ENCODE data around the gene CRYBG1. TPM values are rescaled to one million over a fixed set of nuclear protein-coding genes. Genes with fewer than 3 reads are reported as not detected.

The CRYBG1 gene
- total RNA-seq, 1 experiment from 2014 or later, result 5.7 TPM

- Histone ChIP-seq H3K9ac (ENCODE audit: extremely low read depth, insufficient read length, low read length) (no peak overlapping the region), H3K56ac (ENCODE audit: insufficient read length, low read depth, low read length) (no peak overlapping the region), H3K4me1 (ENCODE audit: insufficient read depth, low read length) (no peaks in the 10 kb centered on the region), H4K91ac (ENCODE audit: insufficient read length, low read depth, low read length) (no peak overlapping the region), H3K4ac (ENCODE audit: low read depth, low read length) (no peak overlapping the region), H2AFZ (ENCODE audit: low read length) (no peak overlapping the region), H2AK5ac (ENCODE audit: insufficient read length, low read length) (no peak overlapping the region), H2BK120ac (ENCODE audit: low read depth, low read length, poor library complexity, severe bottlenecking) (no peak overlapping the region), H3K18ac (ENCODE audit: insufficient read length, low read depth, low read length) (no peak overlapping the region), H2BK20ac (ENCODE audit: low read depth, low read length, poor library complexity, severe bottlenecking) (no peak overlapping the region), H2BK15ac (ENCODE audit: low read depth, low read length) (no peak overlapping the region), H3K14ac (ENCODE audit: insufficient read depth, low read length) (no peak overlapping the region), H4K8ac (replicated peaks; ENCODE audit: insufficient read length, low read depth, low read length) (no peak overlapping the region), H3K79me1 (ENCODE audit: insufficient read depth, low read depth, low read length, poor library complexity, severe bottlenecking) (no peaks in the 10 kb centered on the region), H3T11ph (ENCODE audit: low read length) (no peak overlapping the region), H3K9me3 (ENCODE audit: control insufficient read depth, low read depth, low read length) (no peaks in the 10 kb centered on the region), H2BK5ac (ENCODE audit: insufficient read length, low read length) (no peak overlapping the region), H3K27me3 (ENCODE audit: insufficient read depth, low read length) (no peaks in the 10 kb centered on the region), H2BK12ac (ENCODE audit: insufficient read length, low read depth, low read length) (no peak overlapping the region), H3K23ac (ENCODE audit: insufficient read length, low read depth, low read length) (no peak overlapping the region), H3K79me2 (ENCODE audit: insufficient read depth, low read length) (no peaks in the 10 kb centered on the region), H4K20me1 (ENCODE audit: control insufficient read depth, insufficient read depth, insufficient read length) (no peaks in the 10 kb centered on the region), H3K27ac (ENCODE audit: insufficient read length, low read depth, low read length) (no peak overlapping the region), H3K4me2 (ENCODE audit: insufficient read depth, insufficient read length, low read length) (no peak overlapping the region), H3K23me2 (ENCODE audit: insufficient read length, low read depth, low read length, poor library complexity, severe bottlenecking) (no peaks in the 10 kb centered on the region), H4K5ac (ENCODE audit: insufficient read length, low read depth, low read length) (no peak overlapping the region)
- no peak for TF ChIP-seq CTCF (conservative IDR thresholded peaks at IDR 0.05)
- H3K27ac Mint-ChIP-seq, result peak overlapping the region; percentile 16 to 48 (median 19); a peak in 4 of 7 replicates
- H3K4me3 Mint-ChIP-seq, result no peak overlapping the region
- no peak for DNase-seq
- H3K9me3 Mint-ChIP-seq, result no peaks in the 10 kb centered on the region
- WGBS (ENCODE audit: extremely low coverage, insufficient read length, low lambda C conversion rate), result no CpG with 5 or more reads among the region's 5 CpGs
- H3K27me3 Mint-ChIP-seq (ENCODE audit: low read depth), result no peaks in the 10 kb centered on the region
- H3K36me3 Mint-ChIP-seq (ENCODE audit: insufficient read depth in 1 of 3, low read depth in 3 of 3), result peaks cover 0 to 8% (median 7%) of the 10 kb centered on the region in 3 experiments; a peak in 3 of 7 replicates
- peaks cover 6 to 13% of the 10 kb centered on the region in 2 experiments for H3K4me1 Mint-ChIP-seq
Observed at GRCh38 chr6:106553440-106553839, 192.9 kb downstream of the CRYBG1 start.
